NT2/D1 (cell line): ENCODE data around the gene TTLL11.

Experiments
- DNase-seq: peaks from one replicate; pipeline ENCODE4 v3.0.0-alpha.2; 2011; ENCODE audit warnings: low read depth, low spot score
- H3K27me3 ChIP-seq: 2 replicates; pipeline ENCODE4 v1.6.0; 2011; ENCODE audit warnings: mild to moderate bottlenecking; ENCODE audit not compliant: insufficient read length, insufficient read depth
- H3K36me3 ChIP-seq: 2 replicates; pipeline ENCODE4 v1.6.1; 2011; ENCODE audit warnings: mild to moderate bottlenecking, low read length, mixed read lengths; ENCODE audit not compliant: insufficient read depth, insufficient read length
- H3K4me1 ChIP-seq: 2 replicates; pipeline ENCODE4 v1.5.1; 2011; ENCODE audit not compliant: insufficient read depth, insufficient read length
- H3K4me3 ChIP-seq: 2 replicates; pipeline ENCODE4 v1.5.1; 2011; ENCODE audit warnings: low read depth; ENCODE audit not compliant: insufficient read length
- H3K9ac ChIP-seq: 2 replicates; pipeline ENCODE4 v1.6.0; 2011; ENCODE audit warnings: low read depth; ENCODE audit not compliant: insufficient read length
- H3K9me3 ChIP-seq: 2 replicates; pipeline ENCODE4 v1.5.1; 2011; ENCODE audit warnings: mild to moderate bottlenecking, low read length; ENCODE audit not compliant: insufficient read depth
- SUZ12 ChIP-seq: IDR thresholded peaks from 2 replicates; pipeline ENCODE4 v1.6.1; 2011; ENCODE audit not compliant: insufficient read length, insufficient read depth; ENCODE audit errors: extremely low read depth
- YY1 ChIP-seq: IDR thresholded peaks from 2 replicates; pipeline ENCODE4 v1.6.1; 2011; ENCODE audit not compliant: insufficient read length, insufficient read depth
- ZNF274 ChIP-seq: IDR thresholded peaks from 2 replicates; pipeline ENCODE4 v1.6.1; 2011; ENCODE audit warnings: mild to moderate bottlenecking, low read depth, low read length

TTLL11 gene

DNA sequence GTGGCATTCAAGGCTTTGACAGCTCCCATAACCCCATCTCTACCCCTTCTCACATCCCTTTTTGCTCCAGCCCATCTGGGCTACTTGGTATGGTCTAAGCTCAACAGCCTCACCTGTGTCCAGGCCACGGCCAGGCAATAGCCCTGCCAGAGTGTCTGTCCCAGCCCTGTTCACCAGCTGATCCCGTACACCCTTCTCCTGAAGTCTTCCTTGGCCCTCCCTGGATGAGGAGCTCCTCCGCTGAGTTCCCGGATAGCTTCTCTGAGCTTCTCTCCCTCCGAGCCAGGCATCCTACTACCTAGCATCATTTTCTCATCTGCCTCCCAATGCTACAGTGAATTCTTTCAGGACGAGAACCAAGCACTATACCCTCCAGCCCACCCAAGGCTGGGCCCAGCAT is 233.5 kb downstream of the TTLL11 start:
- H3K36me3 ChIP-seq = no peaks in the 10 kb centered on the region
- no peaks in the 10 kb centered on the region for H3K27me3 ChIP-seq
- no peaks in the 10 kb centered on the region for H3K9me3 ChIP-seq
- no peak overlapping the region for H3K4me3 ChIP-seq
- TF ChIP-seq SUZ12 = no peak
- TF ChIP-seq YY1 = no peak
- H3K9ac ChIP-seq = no peak overlapping the region
- DNase-seq = no peak
- H3K4me1 ChIP-seq = peaks cover 4% of the 10 kb centered on the region

DNA sequence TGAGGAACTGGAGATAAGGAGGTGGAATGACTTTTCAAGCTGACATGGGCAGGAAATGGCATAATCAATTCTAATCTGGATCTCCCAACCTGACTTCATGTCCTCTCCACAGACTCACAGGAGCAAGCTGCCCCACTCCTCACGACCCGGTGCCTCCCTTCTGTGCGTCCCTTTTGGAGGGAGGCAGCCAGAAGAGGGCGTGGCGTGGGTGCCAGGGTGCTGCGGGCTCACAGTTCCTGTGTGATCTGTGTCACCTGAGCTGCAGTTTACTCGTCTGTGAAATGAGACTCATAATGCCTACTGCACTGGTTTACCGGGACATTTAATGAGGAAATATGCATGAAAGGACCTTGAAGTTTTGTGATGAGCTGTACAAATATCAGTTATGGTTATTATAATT is 234.3 kb downstream of the TTLL11 start:
- peaks cover 4% of the 10 kb centered on the region for H3K4me1 ChIP-seq
- H3K9me3 ChIP-seq = no peaks in the 10 kb centered on the region
- H3K4me3 ChIP-seq = no peak overlapping the region
- H3K36me3 ChIP-seq = no peaks in the 10 kb centered on the region
- no peak for DNase-seq
- H3K9ac ChIP-seq = no peak overlapping the region
- no peak for TF ChIP-seq YY1
- no peaks in the 10 kb centered on the region for H3K27me3 ChIP-seq

DNA sequence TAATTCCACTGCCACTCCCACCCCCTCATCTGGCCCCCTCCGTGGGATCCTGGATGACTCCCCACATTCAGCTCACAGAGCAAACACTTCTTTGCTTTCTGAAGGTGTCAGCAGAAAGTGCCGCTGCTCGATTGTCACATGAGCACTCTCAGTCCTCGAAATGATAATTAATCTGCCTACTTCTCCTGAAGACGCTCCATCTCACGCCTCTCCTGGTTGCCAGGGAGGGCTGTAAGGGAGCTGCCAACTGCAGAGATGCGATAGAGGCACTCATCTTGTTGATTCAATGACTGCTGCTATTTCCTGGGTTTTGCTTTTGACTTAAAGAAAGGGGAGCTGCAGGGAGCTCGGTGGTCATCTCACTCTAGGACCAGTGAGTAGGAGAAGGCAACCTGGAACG is 235.2 kb downstream of the TTLL11 start:
- no peaks in the 10 kb centered on the region for H3K36me3 ChIP-seq
- no peak for DNase-seq
- H3K4me1 ChIP-seq = peaks cover 4% of the 10 kb centered on the region
- no peaks in the 10 kb centered on the region for H3K27me3 ChIP-seq
- H3K9ac ChIP-seq = no peak overlapping the region
- no peak overlapping the region for H3K4me3 ChIP-seq
- H3K9me3 ChIP-seq = no peaks in the 10 kb centered on the region
- no peak for TF ChIP-seq SUZ12
- TF ChIP-seq ZNF274 = no peak
- no peak for TF ChIP-seq YY1

DNA sequence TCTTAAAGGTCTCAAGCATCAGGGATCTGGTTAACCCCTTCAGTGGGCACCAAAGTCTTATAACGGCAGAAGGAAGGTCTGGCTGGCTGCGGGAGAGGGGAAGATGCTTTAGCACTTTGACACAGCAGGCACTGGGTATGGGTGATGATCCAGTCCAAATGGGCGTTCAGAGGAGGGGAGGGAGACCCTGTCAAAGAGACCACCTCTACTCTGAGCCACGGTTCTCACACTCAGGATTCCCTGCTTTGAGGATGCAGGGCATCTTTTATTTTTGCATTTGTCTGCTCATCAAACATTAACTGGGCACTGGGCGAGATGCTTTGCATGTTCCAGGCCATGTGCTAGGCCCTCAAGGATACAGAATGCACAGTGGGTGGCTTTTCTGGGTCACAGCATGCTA is 237.6 kb downstream of the TTLL11 start:
- Histone ChIP-seq H3K4me1 (peaks cover 4% of the 10 kb centered on the region), H3K9me3 (no peaks in the 10 kb centered on the region), H3K4me3 (no peak overlapping the region), H3K9ac (no peak overlapping the region), H3K36me3 (no peaks in the 10 kb centered on the region), H3K27me3 (no peaks in the 10 kb centered on the region)
- no peak for DNase-seq
- TF ChIP-seq ZNF274 (no peak), SUZ12 (no peak), YY1 (no peak)

DNA sequence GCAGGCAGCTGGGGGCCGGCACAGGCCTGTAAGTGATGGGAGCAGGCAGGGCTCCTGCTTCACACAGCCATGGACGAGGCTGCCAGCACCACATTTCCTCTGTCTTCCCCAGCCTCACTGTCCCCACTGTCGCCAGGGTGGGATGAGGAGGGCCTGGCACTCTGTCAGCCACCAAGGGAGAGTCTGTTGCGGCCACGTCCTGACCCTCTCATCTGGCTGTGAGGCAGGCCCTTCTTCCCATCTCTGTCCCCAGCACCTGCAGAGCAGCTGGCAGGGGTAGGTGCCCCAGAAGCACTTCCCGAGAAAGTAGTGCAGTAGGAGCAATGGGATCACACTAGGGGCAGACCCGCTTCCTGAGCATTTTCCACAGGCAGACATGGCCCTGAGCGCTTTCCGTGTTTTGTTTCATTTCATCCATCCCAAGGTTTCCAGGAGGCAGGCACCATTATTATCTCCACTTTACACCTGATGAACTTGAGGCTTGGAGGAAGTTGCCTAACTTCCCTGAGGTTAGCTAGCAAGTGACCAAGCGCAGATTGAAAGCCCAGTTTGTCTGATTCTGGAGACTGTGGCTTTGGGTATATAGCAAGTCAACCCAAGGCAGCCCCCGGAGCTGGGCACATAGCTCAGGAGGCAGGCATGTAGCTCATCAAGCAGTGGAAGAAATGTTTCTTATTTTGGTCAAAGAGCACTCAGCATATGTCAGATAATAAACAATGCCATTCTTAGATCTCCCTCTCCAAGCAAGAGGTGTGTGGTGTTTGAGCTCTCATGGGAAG is 239.3 kb downstream of the TTLL11 start:
- no peak for DNase-seq
- TF ChIP-seq YY1 (no peak), ZNF274 (no peak), SUZ12 (no peak)
- H3K36me3 ChIP-seq = no peaks in the 10 kb centered on the region
- H3K9ac ChIP-seq = no peak overlapping the region
- H3K9me3 ChIP-seq = peaks cover 2% of the 10 kb centered on the region; the same call in 1 of the 2 replicates
- H3K4me1 ChIP-seq = no peaks in the 10 kb centered on the region
- no peaks in the 10 kb centered on the region for H3K27me3 ChIP-seq
- H3K4me3 ChIP-seq = no peak overlapping the region

DNA sequence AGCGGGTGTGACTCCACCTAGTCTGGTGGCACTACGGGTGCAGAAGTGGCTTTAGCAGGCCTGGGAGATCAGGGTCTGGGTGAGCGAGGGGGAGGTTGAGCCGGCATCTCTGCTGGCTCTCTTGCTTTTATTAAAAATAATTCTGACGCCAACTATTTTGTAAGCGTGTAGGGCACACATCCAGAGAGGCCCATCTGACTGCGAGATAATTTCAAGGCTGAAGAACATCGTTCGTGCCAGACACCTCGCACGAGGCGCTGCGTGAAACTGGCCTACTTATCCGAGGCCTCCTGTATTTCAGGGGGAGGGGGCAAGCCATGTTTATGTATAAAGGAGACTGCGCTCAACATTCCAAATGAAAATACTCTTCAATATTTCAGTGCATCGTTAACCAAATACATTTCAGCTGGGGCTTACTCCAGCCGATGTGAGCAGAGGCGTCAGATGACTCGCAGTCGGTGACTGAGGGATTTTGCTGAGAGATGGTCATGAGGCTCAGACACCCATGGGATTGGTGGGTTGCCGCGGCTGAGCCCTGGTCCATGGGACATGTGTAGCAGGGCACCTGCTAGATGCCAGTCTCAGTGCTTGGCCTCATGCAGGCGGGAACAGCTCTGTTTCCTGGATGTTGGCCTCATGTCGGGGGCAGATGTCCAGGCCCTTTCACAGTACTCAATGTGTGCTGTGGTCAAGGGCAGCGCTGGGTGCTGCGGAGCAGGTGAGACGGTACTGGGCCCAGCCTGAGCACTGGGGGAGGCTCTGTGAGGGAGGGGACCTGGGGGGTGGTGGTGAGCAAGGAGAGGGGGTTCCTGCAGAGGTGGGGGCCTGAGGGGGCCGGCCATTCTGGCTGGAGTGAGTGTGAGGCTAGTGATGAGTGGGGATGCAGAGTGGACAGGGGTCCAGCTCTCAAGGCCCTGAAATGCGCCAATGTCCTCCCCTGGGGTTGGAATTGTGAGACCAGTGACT is 240.2 kb downstream of the TTLL11 start:
- peaks cover 11% of the 10 kb centered on the region; the same call in 1 of the 2 replicates for H3K9me3 ChIP-seq
- H3K4me3 ChIP-seq = no peak overlapping the region
- H3K4me1 ChIP-seq = no peaks in the 10 kb centered on the region
- H3K27me3 ChIP-seq = no peaks in the 10 kb centered on the region
- no peak for DNase-seq
- H3K36me3 ChIP-seq = no peaks in the 10 kb centered on the region
- no peak overlapping the region for H3K9ac ChIP-seq
- TF ChIP-seq ZNF274 = no peak
- no peak for TF ChIP-seq YY1
- TF ChIP-seq SUZ12 = no peak

DNA sequence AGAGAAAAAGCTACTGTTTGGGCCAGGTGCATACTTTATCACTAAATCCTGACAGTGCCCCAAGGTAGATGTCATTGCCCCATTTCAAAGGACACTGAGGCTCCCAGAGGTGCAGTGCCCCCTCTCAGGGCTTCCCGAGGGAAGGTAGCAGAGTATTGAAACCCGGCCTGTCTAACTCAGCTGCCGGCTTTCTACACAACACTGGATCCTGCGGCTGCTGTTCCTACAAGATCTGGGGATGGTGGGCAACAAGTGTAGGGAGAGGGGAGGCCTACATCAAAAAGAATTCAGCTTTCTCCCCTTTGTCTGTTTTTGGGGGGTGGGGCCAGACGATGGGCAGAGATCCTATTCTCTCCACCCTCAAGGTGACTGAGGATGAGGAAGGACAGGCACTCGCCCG is 240.9 kb downstream of the TTLL11 start:
- TF ChIP-seq SUZ12 = no peak
- TF ChIP-seq YY1 = no peak
- no peak for TF ChIP-seq ZNF274
- no peak for DNase-seq
- no peak overlapping the region for H3K4me3 ChIP-seq
- no peak overlapping the region for H3K9ac ChIP-seq
- H3K27me3 ChIP-seq = no peaks in the 10 kb centered on the region
- no peaks in the 10 kb centered on the region for H3K4me1 ChIP-seq
- H3K9me3 ChIP-seq = peaks cover 11% of the 10 kb centered on the region; the same call in 1 of the 2 replicates
- no peaks in the 10 kb centered on the region for H3K36me3 ChIP-seq
